ENCODE data around the gene LILRB4.

DNA sequence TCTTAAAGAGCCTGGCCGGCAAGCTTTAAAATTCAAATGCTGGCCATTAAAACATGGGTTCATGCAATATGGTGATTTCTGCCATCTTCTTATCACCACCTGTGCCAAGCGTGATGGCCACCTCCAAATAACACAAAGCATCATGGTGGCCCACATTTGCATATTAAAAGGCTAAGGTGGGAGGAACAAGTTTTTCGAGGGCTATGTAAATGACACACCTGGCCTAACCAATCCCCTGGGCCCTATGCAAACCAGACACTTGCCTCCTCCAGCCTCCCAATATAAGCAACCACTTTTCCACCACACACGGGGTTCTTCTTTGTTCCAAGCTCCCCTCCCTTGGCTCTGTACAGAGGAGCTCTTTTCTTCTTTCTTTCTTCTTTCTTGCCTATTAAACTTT lies 14.4 kb downstream of the LILRB4 start:
- no peak for TF ChIP-seq EZH2phosphoT487 (IDR thresholded peaks at IDR 0.05)
- TF ChIP-seq CTCF (IDR thresholded peaks at IDR 0.05): no peak
- no peak for TF ChIP-seq EZH2 (IDR thresholded peaks at IDR 0.05)
